ENCODE data around the gene OXGR1.

GRCh38 chr13:96994017-96994857 is at the start of gene OXGR1:
- no peak for TF ChIP-seq CTCF (IDR thresholded peaks at IDR 0.05)
- TF ChIP-seq POLR2A (IDR thresholded peaks at IDR 0.05; ENCODE audit: low read depth), result no peak
- no peak for TF ChIP-seq POLR2AphosphoS5 (IDR thresholded peaks at IDR 0.05)
- TF ChIP-seq EP300 (IDR thresholded peaks at IDR 0.05), result no peak

Data from esophagus muscularis mucosa (tissue), 4 donors.